ENCODE results near the gene SOHLH2. TPM values are rescaled to one million over a fixed set of nuclear protein-coding genes. Genes with fewer than 3 reads are reported as not detected.

The SOHLH2 gene
- total and polyA plus RNA-seq, 7 donors, result 0.17 to 1.4 (median 0.21) TPM; not detected in 1

DNA sequence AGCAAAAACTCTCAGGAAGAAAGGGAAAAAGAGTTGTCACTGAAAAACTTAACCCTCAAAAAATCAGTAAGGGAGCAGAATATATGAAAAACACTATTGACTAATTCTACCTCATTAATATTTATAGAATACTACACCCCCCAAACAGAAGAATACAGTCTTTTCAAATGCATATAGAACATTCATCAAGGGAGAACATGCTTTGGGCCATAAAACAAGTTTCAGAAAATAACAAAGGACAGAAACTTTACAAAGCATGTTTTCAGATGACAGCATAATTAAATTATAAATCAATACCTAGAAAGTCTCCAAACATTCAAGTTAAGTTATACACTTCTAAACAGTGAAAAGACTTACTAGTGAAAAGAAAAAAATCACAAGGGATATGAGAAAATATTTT lies 30.5 kb downstream of the SOHLH2 start:
- Histone ChIP-seq H3K36me3 (ENCODE audit: insufficient read depth in 1 of 2, low read depth in 1 of 2) (no peaks in the 10 kb centered on the region), H3K27ac (no peak overlapping the region), H3K27me3 (ENCODE audit: insufficient read depth in 3 of 3, low read length in 2 of 3) (no peaks in the 10 kb centered on the region), H3K9me3 (no peaks in the 10 kb centered on the region), H3K4me3 (no peak overlapping the region), H3K4me1 (no peaks in the 10 kb centered on the region)
- ATAC-seq (no peak), DNase-seq (no peak)
- TF ChIP-seq, protein P1, sequence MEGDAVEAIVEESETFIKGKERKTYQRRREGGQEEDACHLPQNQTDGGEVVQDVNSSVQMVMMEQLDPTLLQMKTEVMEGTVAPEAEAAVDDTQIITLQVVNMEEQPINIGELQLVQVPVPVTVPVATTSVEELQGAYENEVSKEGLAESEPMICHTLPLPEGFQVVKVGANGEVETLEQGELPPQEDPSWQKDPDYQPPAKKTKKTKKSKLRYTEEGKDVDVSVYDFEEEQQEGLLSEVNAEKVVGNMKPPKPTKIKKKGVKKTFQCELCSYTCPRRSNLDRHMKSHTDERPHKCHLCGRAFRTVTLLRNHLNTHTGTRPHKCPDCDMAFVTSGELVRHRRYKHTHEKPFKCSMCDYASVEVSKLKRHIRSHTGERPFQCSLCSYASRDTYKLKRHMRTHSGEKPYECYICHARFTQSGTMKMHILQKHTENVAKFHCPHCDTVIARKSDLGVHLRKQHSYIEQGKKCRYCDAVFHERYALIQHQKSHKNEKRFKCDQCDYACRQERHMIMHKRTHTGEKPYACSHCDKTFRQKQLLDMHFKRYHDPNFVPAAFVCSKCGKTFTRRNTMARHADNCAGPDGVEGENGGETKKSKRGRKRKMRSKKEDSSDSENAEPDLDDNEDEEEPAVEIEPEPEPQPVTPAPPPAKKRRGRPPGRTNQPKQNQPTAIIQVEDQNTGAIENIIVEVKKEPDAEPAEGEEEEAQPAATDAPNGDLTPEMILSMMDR (IDR thresholded peaks at IDR 0.05), result no peak
- intact Hi-C loops (cut with DNase I), result no loop called here

DNA sequence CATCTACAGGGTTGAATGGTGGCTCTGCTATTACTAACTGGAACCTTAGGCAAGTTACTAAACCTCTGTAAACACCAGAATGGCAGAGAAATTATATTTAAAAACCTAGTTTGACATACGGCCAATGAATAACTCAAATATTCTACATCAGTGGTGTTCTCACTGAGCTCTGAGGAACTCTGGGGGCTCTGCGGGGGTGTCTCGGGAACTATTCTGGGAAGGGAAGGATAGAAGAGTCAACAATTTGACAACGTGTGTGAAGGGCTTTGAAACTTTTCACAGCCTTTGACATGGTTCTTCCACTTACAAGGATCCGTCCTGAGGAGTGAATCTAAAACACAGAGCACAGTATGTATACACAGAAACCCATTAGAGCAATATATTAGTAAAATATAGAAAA lies 38.7 kb downstream of the SOHLH2 start:
- WGBS, 3 donors, result 78 to 84% (median 83%) methylated on average over 5 of the region's 5 CpGs
- no peak overlapping the region for H3K4me3 ChIP-seq
- intact Hi-C loops (cut with DNase I), result no loop called here
- H3K9me3 ChIP-seq, result no peaks in the 10 kb centered on the region
- no peak for ATAC-seq
- no peaks in the 10 kb centered on the region for H3K36me3 ChIP-seq (ENCODE audit: insufficient read depth in 1 of 2, low read depth in 1 of 2)
- H3K27ac ChIP-seq, result no peak overlapping the region
- TF ChIP-seq, protein P1 (IDR thresholded peaks at IDR 0.05), result no peak
- no peaks in the 10 kb centered on the region for H3K27me3 ChIP-seq (ENCODE audit: insufficient read depth in 3 of 3, low read length in 2 of 3)
- H3K4me1 ChIP-seq, result no peaks in the 10 kb centered on the region
- no peak for DNase-seq

DNA sequence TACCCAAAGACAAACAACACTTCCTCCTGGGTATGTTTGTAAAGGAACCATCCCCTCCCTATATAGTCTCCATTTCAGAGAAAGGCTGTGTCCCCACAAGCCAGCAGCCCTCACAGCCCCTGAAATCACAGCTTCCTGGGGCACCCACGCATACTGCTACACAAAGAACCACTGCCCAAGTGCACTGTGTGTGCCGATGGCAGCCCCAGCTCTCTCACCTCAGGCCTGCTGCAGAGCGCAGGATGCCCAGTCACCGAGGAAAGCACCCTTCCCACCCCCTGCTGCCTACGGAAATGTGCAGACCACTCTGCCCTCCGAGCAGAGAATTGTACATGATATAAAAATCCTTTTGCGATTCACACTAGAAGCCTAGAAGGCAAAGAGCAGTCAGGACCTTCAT lies 39.4 kb downstream of the SOHLH2 start:
- intact Hi-C loops (cut with DNase I), result no loop called here
- Histone ChIP-seq H3K9me3 (no peaks in the 10 kb centered on the region), H3K4me3 (no peak overlapping the region), H3K36me3 (ENCODE audit: insufficient read depth in 1 of 2, low read depth in 1 of 2) (no peaks in the 10 kb centered on the region), H3K27me3 (ENCODE audit: insufficient read depth in 3 of 3, low read length in 2 of 3) (no peaks in the 10 kb centered on the region), H3K4me1 (no peaks in the 10 kb centered on the region), H3K27ac (no peak overlapping the region)
- DNase-seq (no peak), ATAC-seq (no peak)
- WGBS, 3 donors, result 71 to 80% (median 75%) methylated on average over 7 of the region's 7 CpGs
- TF ChIP-seq, protein P1 (IDR thresholded peaks at IDR 0.05), result no peak

DNA sequence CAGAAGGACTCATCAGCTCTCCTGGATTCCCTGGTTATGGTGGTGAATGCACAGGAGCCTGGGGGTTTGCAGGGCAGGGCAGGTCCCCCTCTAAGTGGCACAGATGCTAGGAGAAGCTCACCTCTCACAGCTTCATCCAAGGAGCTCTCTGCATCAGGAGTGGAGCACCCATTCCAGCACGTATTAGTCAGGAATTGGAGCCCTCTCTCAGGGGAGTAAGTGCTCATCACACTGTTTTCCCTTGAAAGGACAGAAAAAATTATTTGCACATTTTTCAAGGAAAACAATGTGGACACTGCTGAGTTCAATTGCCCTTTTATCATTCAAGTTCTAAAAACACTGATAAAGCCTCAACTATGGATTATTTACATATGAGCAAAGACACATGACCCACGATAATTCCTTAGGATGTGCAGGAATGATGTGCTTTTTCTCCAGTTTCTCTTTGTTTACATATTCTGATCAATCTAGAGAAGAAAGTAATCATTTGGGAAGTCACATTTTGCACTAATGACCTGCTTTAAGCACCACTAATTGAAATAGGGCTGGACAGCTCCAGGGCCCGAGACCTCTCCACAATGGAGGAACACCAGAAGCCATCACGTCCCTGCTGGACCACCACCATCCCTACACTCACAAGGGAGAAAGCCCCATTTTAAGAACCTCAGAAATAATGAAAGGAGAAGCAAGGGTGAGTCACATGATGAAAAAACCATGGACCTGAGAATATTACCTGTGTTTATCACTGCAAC lies 40.6 kb downstream of the SOHLH2 start:
- ATAC-seq (no peak), DNase-seq (no peak)
- H3K27me3 ChIP-seq (ENCODE audit: insufficient read depth in 3 of 3, low read length in 2 of 3), result no peaks in the 10 kb centered on the region
- H3K4me1 ChIP-seq, result no peaks in the 10 kb centered on the region
- H3K36me3 ChIP-seq (ENCODE audit: insufficient read depth in 1 of 2, low read depth in 1 of 2), result no peaks in the 10 kb centered on the region
- H3K9me3 ChIP-seq, result no peaks in the 10 kb centered on the region
- H3K4me3 ChIP-seq, result no peak overlapping the region
- H3K27ac ChIP-seq, result no peak overlapping the region
- 70 to 82% (median 71%) methylated on average over 4 of the region's 4 CpGs for WGBS, 3 donors
- intact Hi-C loops (cut with DNase I), result no loop called here
- TF ChIP-seq, protein P1 (IDR thresholded peaks at IDR 0.05), result no peak

DNA sequence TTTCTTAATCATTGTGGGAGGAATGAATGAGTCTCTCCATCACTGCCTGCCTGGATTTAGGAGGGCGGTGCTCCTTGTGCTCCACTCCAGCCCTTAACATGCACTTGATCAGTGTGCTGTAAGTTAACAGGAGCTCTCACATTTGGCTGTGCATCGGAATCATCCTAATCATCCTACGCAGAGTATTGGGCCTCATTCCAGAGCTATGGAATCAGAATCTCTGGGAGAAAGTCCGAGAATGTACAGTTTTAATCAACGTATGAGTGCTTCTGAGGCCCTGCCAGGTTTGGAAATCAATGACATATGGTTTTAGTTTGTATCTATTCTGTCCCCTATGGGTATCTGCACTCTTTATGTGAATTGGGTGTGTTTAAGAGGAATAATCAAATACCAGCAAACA lies 48.3 kb downstream of the SOHLH2 start:
- Histone ChIP-seq H3K4me1 (no peaks in the 10 kb centered on the region), H3K9me3 (no peaks in the 10 kb centered on the region), H3K36me3 (ENCODE audit: insufficient read depth in 1 of 2, low read depth in 1 of 2) (no peaks in the 10 kb centered on the region), H3K4me3 (no peak overlapping the region), H3K27me3 (ENCODE audit: insufficient read depth in 3 of 3, low read length in 2 of 3) (no peaks in the 10 kb centered on the region), H3K27ac (no peak overlapping the region)
- TF ChIP-seq, protein P1 (IDR thresholded peaks at IDR 0.05), result no peak
- ATAC-seq (no peak), DNase-seq (no peak)
- intact Hi-C loops (cut with DNase I), result loop anchor here in 1 of 2 donors (10.0 kb wide), 1 partner anchor 181 kb away; no protein-coding TSS in a partner anchor
- WGBS, 3 donors, result 87 to 89% (median 89%) methylated on average over 5 of the region's 5 CpGs
